Activated CD4-positive, alpha-beta memory T cell treated with anti-CD3 and anti-CD28 coated beads, Interleukin-2, amount 10 ng/mL, durations not matched to agents 7 days and 5 days (primary cell): Measurements from ENCODE around the gene CD200R1. TPM values are rescaled to one million over a fixed set of nuclear protein-coding genes. Genes with fewer than 3 reads are reported as not detected.
"Not testable (repeated sequence)": the region's sequence is repeated elsewhere in the genome, so short reads cannot be mapped to it uniquely, and the experiment has no call there.

Experiments
- CTCF ChIA-PET: fragments of 350-600 bp; sonication (Branson Sonifier 250); formaldehyde crosslinking; loops from one replicate; lab custom pipeline; 2021; ENCODE audit warnings: antibody characterized with exemption, inconsistent platforms; lab: Charles Lee
- POLR2A ChIA-PET: fragments of 350-600 bp; sonication (Branson Sonifier 250); formaldehyde crosslinking; loops from one replicate; lab custom pipeline; 2021; ENCODE audit warnings: antibody characterized with exemption; lab: Charles Lee
- DNase-seq: peaks from one replicate; pipeline ENCODE4 v3.0.0-alpha.2; 2020
- H3K27ac Mint-ChIP-seq: one replicate; pipeline ENCODE4 v1.8.0; 2021; ENCODE audit warnings: mild to moderate bottlenecking, mixed read lengths
- H3K27me3 Mint-ChIP-seq: one replicate; pipeline ENCODE4 v1.8.0; 2021; ENCODE audit warnings: mixed read lengths
- H3K36me3 Mint-ChIP-seq: one replicate; pipeline ENCODE4 v1.8.0; 2021; ENCODE audit warnings: low read depth, mixed read lengths
- H3K4me1 Mint-ChIP-seq: one replicate; pipeline ENCODE4 v1.8.0; 2021; ENCODE audit warnings: mixed read lengths
- H3K4me3 Mint-ChIP-seq: one replicate; pipeline ENCODE4 v1.8.0; 2021; ENCODE audit warnings: mild to moderate bottlenecking, mixed read lengths
- H3K9me3 Mint-ChIP-seq: one replicate; pipeline ENCODE4 v1.8.0; 2021; ENCODE audit warnings: mixed read lengths
- total RNA-seq, 2 experiments: library from RNA; stranded (reverse); gene quantifications; one replicate each; pipeline ENCODE4 v1.2.3, GENCODE V29; 2021

CD200R1 gene
- total RNA-seq, 2 experiments from 2014 or later, result 17.6 to 18.1 TPM

DNA sequence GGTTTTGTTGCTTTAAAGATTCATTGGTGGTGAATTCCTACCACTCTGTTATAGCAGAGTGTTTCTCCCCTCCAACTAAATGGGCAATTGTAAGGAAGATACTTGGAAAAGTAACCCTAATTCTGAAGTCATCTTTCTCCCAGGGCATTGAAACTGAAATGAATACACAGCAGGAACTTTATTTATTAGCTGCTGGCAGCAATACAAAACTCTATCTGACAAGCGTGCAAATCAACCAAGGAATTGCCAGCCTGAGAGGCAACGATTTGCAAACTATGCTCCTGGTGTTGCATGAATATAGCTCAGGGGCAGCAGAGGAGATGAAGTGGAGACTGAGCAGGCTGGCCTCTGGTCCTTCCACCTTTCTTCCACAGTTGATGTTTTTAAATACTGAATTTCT lies 48.9 kb downstream of the CD200R1 start:
- H3K36me3 Mint-ChIP-seq, result peaks cover 65% of the 10 kb centered on the region
- POLR2A ChIA-PET, result no interaction called here
- H3K27me3 Mint-ChIP-seq, result no peaks in the 10 kb centered on the region
- DNase-seq, result no peak
- H3K27ac Mint-ChIP-seq, result no peak overlapping the region
- H3K4me3 Mint-ChIP-seq, result no peak overlapping the region
- CTCF ChIA-PET, result no interaction called here
- H3K4me1 Mint-ChIP-seq, result no peaks in the 10 kb centered on the region
- peaks cover 2% of the 10 kb centered on the region for H3K9me3 Mint-ChIP-seq

DNA sequence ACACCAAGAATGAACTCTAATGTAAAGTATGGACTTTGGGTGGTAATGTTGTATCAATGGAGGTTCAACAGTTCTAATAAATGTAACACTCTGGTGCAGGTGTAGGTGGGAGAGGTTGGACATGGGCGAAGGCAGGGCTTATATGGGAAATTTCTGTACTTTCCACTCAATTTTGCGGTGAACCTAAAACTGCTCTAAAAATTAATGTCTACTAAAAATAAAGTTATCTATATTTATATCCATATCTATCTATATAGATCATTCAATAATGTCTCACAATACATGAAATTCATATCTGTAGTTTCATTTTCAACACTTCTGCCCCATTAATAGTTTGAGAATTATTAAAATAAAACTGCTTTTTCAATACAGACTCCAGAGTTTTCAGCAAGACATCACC lies 49.3 kb downstream of the CD200R1 start:
- POLR2A ChIA-PET, result no interaction called here
- Mint-ChIP-seq H3K4me3 (no peak overlapping the region), H3K27ac (no peak overlapping the region), H3K4me1 (no peaks in the 10 kb centered on the region), H3K27me3 (no peaks in the 10 kb centered on the region), H3K9me3 (peaks cover 2% of the 10 kb centered on the region), H3K36me3 (peaks cover 65% of the 10 kb centered on the region)
- DNase-seq, result no peak
- CTCF ChIA-PET, result no interaction called here

DNA sequence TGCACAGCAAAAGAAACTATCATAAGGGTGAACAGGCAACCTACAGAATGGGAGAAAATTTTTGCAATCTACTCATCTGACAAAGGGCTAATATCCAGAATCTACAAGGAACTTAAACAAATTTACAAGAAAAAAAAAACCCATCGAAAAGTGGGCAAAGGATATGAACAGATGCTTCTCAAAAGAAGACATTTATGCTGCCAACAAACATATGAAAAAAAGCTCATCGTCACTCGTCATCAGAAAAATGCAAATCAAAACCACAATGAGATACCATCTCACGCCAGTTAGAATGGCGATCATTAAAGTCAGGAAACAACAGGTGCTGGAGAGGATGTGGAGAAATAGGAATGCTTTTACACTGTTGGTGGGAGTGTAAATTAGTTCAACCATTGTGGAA lies 55.4 kb downstream of the CD200R1 start:
- CTCF ChIA-PET, H3K27me3 Mint-ChIP-seq, H3K4me3 Mint-ChIP-seq, DNase-seq, POLR2A ChIA-PET, H3K27ac Mint-ChIP-seq, H3K4me1 Mint-ChIP-seq: not testable (repeated sequence)
- H3K36me3 Mint-ChIP-seq, result peaks cover 72% of the 10 kb centered on the region
- H3K9me3 Mint-ChIP-seq, result peaks cover 27% of the 10 kb centered on the region

DNA sequence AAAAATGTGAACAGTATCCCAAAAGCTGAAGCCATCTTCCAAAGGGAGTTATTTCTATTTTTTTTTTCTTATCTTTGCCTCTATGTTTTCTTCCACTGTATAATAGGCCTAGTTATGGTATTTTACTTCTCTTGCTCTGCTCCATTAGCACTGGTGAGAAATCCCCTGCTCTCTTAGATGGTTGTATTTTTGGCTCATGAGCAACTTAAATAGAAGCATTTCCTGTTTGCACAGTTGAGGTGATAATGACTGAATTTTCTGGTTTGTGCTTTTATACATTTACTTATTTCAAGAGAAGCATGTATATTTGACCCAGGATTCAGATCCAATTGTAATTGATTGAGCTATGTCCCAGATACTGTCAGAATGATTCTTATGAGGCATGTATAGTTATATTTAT lies 66.7 kb downstream of the CD200R1 start:
- no peak for DNase-seq
- H3K27ac Mint-ChIP-seq, result no peak overlapping the region
- H3K27me3 Mint-ChIP-seq, result no peaks in the 10 kb centered on the region
- H3K36me3 Mint-ChIP-seq, result peaks cover 37% of the 10 kb centered on the region
- no peak overlapping the region for H3K4me3 Mint-ChIP-seq
- ChIA-PET POLR2A (no interaction called here), CTCF (interaction anchor here (0.8 kb wide), 1 partner anchor 174 kb away, joined by 3 read pairs; no protein-coding TSS in a partner anchor)
- peaks cover 12% of the 10 kb centered on the region for H3K9me3 Mint-ChIP-seq
- H3K4me1 Mint-ChIP-seq, result peaks cover 3% of the 10 kb centered on the region

DNA sequence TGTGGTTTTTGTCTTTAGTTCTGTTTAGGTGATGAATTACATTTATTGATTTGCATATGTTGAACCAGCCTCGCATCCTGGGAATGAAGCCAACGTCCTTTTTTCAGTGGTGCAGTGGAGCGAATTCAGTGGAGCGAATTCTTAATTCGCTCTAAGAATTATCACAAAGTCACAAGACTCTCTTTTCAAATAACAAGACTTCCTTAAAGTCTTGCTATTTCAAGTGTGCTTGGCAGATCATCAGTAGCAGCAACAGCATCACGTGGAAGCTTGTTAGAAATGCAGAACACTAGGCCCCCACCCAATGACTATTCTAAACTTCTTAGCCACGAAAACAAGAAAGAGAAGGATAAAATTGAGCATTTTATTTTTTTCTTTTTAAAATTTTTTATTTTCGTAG lies 70.1 kb downstream of the CD200R1 start:
- H3K4me1 Mint-ChIP-seq, result peaks cover 3% of the 10 kb centered on the region
- CTCF ChIA-PET, result no interaction called here
- no peak overlapping the region for H3K4me3 Mint-ChIP-seq
- H3K9me3 Mint-ChIP-seq, result peaks cover 10% of the 10 kb centered on the region
- no peaks in the 10 kb centered on the region for H3K27me3 Mint-ChIP-seq
- DNase-seq, result no peak
- no peak overlapping the region for H3K27ac Mint-ChIP-seq
- POLR2A ChIA-PET, result no interaction called here
- H3K36me3 Mint-ChIP-seq, result peaks cover 9% of the 10 kb centered on the region

DNA sequence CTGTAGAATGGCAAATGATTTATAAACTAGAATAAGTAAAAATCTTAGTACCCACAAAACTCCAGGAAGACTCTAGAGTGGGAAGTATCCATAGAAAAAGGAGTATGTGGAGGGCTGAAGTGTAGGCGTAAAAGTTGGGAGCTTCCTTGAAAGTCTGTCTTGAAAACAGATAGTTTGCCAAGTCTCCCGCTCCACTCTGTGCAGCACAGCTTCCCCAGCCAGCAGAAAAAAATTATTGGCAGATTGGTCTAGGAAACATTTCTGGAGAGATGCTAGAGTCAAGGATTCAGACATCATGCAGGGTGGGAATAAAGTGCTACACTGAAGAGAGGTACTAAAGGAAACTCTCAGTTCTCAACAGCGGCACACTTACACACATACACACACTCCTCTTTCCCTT lies 74.8 kb downstream of the CD200R1 start:
- ChIA-PET POLR2A (no interaction called here), CTCF (no interaction called here)
- Mint-ChIP-seq H3K27ac (no peak overlapping the region), H3K27me3 (no peaks in the 10 kb centered on the region), H3K4me1 (no peaks in the 10 kb centered on the region), H3K9me3 (peaks cover 10% of the 10 kb centered on the region), H3K36me3 (peaks cover 7% of the 10 kb centered on the region), H3K4me3 (no peak overlapping the region)
- no peak for DNase-seq

DNA sequence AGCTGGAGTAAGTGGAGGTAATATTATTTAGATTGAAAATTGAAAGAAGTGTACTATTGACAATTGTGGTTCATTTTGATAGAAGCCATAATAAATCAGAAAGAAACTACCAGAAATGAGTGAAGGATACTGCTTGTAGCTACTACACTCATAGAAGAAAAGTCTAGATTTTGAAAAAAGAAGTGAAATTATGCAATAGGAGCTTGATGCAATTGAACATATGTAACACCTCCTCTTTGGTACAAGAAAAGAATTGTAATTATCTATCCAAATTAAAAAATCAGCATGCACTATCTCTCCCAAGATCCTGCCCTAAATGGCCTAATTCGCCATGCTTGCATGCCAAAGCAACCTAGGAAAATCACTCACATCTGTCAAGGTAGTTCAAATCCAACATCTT lies 77.1 kb downstream of the CD200R1 start:
- Mint-ChIP-seq H3K9me3 (no peaks in the 10 kb centered on the region), H3K27me3 (no peaks in the 10 kb centered on the region), H3K4me1 (no peaks in the 10 kb centered on the region), H3K4me3 (no peak overlapping the region), H3K27ac (no peak overlapping the region), H3K36me3 (no peaks in the 10 kb centered on the region)
- no peak for DNase-seq
- ChIA-PET POLR2A (no interaction called here), CTCF (no interaction called here)

DNA sequence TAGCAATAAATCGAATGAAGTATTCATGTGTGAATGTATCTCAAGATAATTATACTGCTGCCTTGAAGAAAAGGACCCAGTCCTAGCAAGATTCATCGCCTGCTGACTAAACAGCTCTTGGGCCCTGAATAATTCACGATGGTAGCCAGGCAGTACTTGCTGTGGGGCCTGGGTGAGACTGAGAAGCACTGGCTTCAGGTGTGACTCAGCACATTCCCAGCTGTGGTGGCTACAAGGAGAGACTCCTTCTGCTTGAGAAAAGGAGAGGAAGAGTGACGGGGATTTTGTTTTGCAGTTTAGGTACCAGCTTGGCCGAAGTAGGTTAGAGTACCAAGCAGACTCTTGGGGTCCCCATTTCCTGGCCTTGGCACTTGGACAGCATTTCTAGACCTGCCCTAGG lies 80.6 kb downstream of the CD200R1 start:
- H3K4me3 Mint-ChIP-seq, result no peak overlapping the region
- DNase-seq, result no peak
- peaks cover 3% of the 10 kb centered on the region for H3K9me3 Mint-ChIP-seq
- H3K36me3 Mint-ChIP-seq, result no peaks in the 10 kb centered on the region
- no peak overlapping the region for H3K27ac Mint-ChIP-seq
- no peaks in the 10 kb centered on the region for H3K27me3 Mint-ChIP-seq
- ChIA-PET POLR2A (no interaction called here), CTCF (no interaction called here)
- H3K4me1 Mint-ChIP-seq, result no peaks in the 10 kb centered on the region

DNA sequence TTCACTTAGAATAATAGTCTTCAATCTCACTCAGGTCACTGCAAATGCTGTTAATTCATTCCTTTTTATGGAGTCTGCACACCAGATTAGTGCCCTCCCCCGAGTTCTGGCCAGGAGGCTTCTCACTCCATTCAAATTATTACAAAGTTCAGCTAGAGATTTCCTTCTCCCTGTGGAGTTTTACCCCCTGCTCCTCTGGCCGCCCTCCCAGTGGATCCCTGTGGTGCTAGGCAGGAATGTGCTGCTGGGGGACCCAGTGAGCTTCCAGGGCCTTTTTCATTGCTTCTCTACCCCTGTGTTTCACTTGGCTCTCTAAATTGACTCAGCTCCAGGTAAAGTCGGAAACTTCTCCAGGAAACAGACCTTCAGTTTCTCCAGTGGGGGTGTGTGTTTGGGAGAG lies 85.5 kb downstream of the CD200R1 start:
- H3K4me3 Mint-ChIP-seq, result no peak overlapping the region
- DNase-seq, result no peak
- POLR2A ChIA-PET, result no interaction called here

DNA sequence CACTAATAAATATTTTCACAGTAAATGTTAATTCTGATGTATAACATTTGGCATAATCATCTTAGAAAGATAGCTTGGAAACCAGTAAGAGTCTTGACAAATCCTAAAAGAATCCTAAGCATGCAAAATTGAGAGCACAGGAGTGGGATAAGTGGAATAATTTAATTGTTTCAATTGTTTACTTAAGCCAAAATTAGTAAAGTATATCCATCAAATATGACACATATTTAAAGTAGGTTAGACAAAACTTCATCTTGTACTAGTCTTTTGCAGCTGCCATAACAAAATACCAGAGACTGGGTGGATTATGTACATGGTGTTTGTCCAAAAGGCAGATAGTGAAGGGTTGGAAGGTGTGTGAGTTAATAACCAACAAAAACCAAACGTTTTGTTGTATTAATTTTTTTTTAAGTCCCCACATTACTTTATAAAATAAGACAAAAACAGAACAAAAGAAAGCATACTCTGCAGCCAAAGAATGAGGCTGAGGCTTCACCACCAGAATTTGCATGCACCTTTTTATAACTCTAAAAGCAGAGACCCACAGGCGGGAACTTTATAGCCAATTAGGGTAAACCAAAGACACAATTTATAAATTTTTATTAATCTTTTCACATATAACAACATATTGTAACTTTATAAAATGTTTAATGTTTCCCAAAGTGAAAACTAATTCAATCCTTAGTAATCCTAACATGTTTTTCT lies 86.4 kb downstream of the CD200R1 start:
- CTCF ChIA-PET, result no interaction called here
- no peak for DNase-seq
- H3K9me3 Mint-ChIP-seq, result peaks cover 6% of the 10 kb centered on the region
- no peaks in the 10 kb centered on the region for H3K4me1 Mint-ChIP-seq
- H3K27ac Mint-ChIP-seq, result no peak overlapping the region
- POLR2A ChIA-PET, result no interaction called here
- H3K27me3 Mint-ChIP-seq, result no peaks in the 10 kb centered on the region
- H3K36me3 Mint-ChIP-seq, result no peaks in the 10 kb centered on the region
- H3K4me3 Mint-ChIP-seq, result no peak overlapping the region

More for the DNA sequence above, 85.5 kb downstream of the CD200R1 start:
- CTCF ChIA-PET, result no interaction called here
- Mint-ChIP-seq H3K27ac (no peak overlapping the region), H3K27me3 (no peaks in the 10 kb centered on the region), H3K36me3 (no peaks in the 10 kb centered on the region), H3K4me1 (no peaks in the 10 kb centered on the region), H3K9me3 (peaks cover 6% of the 10 kb centered on the region)

DNA sequence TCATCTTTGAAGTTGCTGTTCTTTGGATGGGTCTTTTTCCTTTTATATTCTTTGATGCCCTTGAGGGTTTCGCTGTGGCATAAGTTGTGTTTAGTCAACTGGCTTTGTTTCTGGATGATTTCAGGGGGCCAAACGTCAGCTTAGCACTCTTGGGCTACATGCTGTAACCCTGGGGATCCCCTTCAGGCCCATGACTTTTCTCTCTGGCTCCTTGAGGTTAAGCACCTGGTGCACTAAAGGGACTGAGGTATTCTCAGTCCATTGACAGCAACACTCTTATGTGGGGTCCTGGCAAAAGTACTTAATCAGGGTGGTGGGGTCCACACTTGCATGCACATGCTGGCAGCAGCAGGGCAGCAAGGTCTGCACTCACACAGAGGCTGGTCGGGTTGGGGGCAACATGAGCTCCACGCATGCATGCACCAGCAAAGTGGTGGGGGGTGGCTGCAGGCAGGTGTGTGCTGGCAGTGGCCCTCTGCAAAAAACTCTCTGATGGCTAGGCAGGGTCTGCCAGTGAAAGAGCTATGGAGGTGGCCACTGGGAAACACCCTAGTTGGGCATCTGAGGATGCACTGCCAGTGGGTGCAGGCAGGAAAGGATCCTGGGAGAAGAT lies 90.1 kb downstream of the CD200R1 start:
- H3K4me3 Mint-ChIP-seq, result no peak overlapping the region
- DNase-seq, result no peak
- peaks cover 4% of the 10 kb centered on the region for H3K9me3 Mint-ChIP-seq
- no peaks in the 10 kb centered on the region for H3K27me3 Mint-ChIP-seq
- POLR2A ChIA-PET, result no interaction called here
- CTCF ChIA-PET, result no interaction called here
- no peaks in the 10 kb centered on the region for H3K4me1 Mint-ChIP-seq
- H3K36me3 Mint-ChIP-seq, result no peaks in the 10 kb centered on the region
- no peak overlapping the region for H3K27ac Mint-ChIP-seq

DNA sequence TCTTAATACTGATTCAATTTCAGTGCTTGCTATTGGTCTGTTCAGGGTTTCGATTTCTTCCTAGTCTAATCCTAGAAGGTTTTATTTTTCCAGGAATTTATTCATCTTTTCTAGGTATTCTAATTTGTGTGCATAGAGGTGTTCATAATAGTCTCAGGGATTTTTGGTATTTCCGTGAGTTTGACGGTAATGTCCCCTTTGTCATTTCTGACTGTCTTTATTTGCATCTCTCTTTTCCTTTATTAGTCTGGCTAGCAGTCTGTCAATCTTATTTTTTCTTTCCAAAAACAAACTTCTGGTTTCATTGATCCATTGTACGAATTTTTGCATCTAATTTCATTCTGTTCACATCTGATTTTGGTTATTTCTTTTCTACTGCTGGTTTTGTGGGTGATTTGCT lies 93.0 kb downstream of the CD200R1 start:
- no peak overlapping the region for H3K4me3 Mint-ChIP-seq
- H3K4me1 Mint-ChIP-seq, result no peaks in the 10 kb centered on the region
- H3K36me3 Mint-ChIP-seq, result no peaks in the 10 kb centered on the region
- H3K27me3 Mint-ChIP-seq, result no peaks in the 10 kb centered on the region
- no peak for DNase-seq
- ChIA-PET POLR2A (no interaction called here), CTCF (no interaction called here)
- H3K27ac Mint-ChIP-seq, result no peak overlapping the region
- H3K9me3 Mint-ChIP-seq, result peaks cover 12% of the 10 kb centered on the region

DNA sequence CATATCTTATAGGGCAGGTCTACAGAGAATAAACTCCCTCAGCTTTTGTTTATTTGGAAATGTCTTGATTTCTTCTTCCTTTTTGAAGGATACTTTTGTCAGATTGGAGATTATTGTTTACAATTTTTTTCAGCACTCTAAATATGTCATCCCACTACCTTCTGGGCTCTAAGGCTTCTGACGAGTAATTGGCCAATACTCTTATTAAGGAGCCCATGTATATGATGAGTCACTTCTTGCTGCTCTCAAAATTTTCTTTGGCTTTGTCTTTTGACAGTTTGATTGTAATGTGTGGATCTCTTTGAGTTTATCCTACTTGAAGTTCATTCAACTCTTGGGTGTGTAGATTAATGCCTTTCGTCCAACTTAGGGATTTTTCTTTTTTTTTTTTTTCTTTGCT lies 99.3 kb downstream of the CD200R1 start:
- H3K36me3 Mint-ChIP-seq, result peaks cover under 1% of the 10 kb centered on the region
- no peak overlapping the region for H3K27ac Mint-ChIP-seq
- H3K27me3 Mint-ChIP-seq, result no peaks in the 10 kb centered on the region
- ChIA-PET POLR2A (no interaction called here), CTCF (no interaction called here)
- H3K4me3 Mint-ChIP-seq, result no peak overlapping the region
- peaks cover 13% of the 10 kb centered on the region for H3K9me3 Mint-ChIP-seq
- DNase-seq, result no peak
- no peaks in the 10 kb centered on the region for H3K4me1 Mint-ChIP-seq

DNA sequence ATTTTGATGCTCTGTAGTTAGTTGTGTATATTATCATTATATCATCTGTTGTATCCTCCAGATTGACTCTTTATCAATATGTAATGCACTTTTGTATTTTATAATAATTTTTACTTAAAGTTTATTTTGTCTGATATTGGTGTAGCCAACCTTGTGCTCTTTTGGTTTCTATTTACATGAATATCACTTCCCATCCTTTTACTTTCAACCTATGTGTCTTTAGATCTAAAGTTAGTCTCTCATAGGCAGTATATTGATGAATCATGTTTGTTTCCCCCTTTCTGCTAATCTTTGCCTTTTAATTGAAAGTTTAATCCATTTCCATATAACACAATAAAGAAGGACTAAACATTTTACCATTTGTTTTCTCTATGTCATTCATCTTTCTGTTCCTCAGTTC lies 100.2 kb downstream of the CD200R1 start:
- ChIA-PET POLR2A (no interaction called here), CTCF (no interaction called here)
- no peaks in the 10 kb centered on the region for H3K4me1 Mint-ChIP-seq
- peaks cover 6% of the 10 kb centered on the region for H3K36me3 Mint-ChIP-seq
- DNase-seq, result no peak
- H3K27ac Mint-ChIP-seq, result no peak overlapping the region
- H3K4me3 Mint-ChIP-seq, result no peak overlapping the region
- peaks cover 20% of the 10 kb centered on the region for H3K9me3 Mint-ChIP-seq
- H3K27me3 Mint-ChIP-seq, result no peaks in the 10 kb centered on the region
